RWPE2 (cell line): Measurements from ENCODE around the gene RTKN.

Experiments used
- ATAC-seq: fragments of 200-7000 bp; cut with Tn5 transposase; 3 replicates; pipeline ENCODE4 v1.9.1; 2021; ENCODE audit warnings: low read depth
- DNase-seq: peaks from one replicate; pipeline ENCODE4 v3.0.0-alpha.2; 2020; ENCODE audit warnings: low spot score
- H3K27ac ChIP-seq: fragments of 450-650 bp; 2 replicates; pipeline ENCODE4 v1.5.1; 2017; ENCODE audit warnings: mild to moderate bottlenecking; ENCODE audit not compliant: poor library complexity, severe bottlenecking
- H3K27me3 ChIP-seq: fragments of 250-450 bp; sonication (Bioruptor Pico); 2 replicates; pipeline ENCODE4 v1.5.1; 2021; ENCODE audit warnings: mild to moderate bottlenecking, moderate library complexity; ENCODE audit not compliant: insufficient read depth, poor library complexity, severe bottlenecking
- H3K36me3 ChIP-seq: fragments of 250-450 bp; sonication (Bioruptor Pico); 2 replicates; pipeline ENCODE4 v1.5.1; 2020; ENCODE audit warnings: low read depth, mild to moderate bottlenecking, moderate library complexity
- H3K4me1 ChIP-seq: fragments of 250-450 bp; sonication (Bioruptor Pico); 2 replicates; pipeline ENCODE4 v1.5.1; 2021; ENCODE audit warnings: mild to moderate bottlenecking, moderate library complexity; ENCODE audit not compliant: insufficient read depth, poor library complexity, severe bottlenecking
- H3K4me3 ChIP-seq: fragments of 250-450 bp; sonication (Bioruptor Pico); 2 replicates; pipeline ENCODE4 v1.5.1; 2021; ENCODE audit warnings: mild to moderate bottlenecking, moderate library complexity; ENCODE audit not compliant: severe bottlenecking
- H3K9me3 ChIP-seq: fragments of 250-450 bp; sonication (Bioruptor Pico); 2 replicates; pipeline ENCODE4 v1.5.1; 2021; ENCODE audit warnings: mild to moderate bottlenecking, moderate library complexity; ENCODE audit not compliant: severe bottlenecking
- TF ChIP-seq, protein P1 (sequence below): fragments of 450-650 bp; IDR thresholded peaks from one replicate; pipeline ENCODE4 v1.5.1; 2017; ENCODE audit warnings: mild to moderate bottlenecking, moderate library complexity; ENCODE audit not compliant: poor library complexity, severe bottlenecking

RTKN gene

DNA sequence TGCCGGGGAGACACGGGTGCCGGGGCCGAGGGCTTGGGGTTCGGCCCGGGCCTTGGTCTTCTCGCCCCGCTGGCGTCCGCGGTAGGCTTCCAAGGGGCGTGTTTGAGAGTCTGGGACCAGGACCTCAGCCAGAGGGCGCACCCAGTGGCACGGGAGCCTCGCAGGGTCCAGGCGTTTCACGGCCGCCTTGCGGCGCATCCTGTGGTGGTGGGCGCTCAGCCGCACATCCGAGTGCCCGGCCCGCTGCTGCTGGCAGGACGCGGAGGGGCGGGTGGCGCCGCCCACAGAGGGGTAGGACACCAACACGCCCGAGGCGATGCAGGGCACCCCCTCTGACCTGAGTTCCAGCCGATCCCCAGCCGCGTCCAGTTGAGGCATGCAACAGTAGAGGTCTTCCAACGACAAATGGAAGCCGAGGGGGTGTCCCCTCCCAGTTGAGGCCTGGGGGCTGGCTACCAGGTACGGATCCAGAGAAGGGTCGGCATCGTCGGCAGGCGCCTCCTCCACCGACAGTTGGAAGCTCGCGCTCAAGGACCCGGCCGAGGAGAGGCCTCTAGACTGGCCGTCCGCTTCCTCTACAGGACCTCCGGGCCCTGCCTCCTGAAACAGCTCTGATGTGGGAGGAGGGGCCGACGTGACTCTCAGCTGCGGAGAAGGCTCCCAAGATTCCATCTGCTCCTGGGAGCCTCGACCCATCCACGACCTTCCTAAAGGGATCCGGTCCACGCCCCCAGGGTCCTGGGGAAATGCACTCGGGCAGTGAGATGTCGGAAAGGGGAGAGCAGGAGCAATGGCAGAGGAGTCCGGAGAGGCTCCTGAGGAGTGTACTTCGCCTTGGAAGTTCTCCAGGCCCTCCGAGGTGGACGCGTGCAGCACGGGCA is 26.6 kb downstream of the RTKN start:
- Histone ChIP-seq H3K4me1 (no peaks in the 10 kb centered on the region), H3K9me3 (no peaks in the 10 kb centered on the region), H3K36me3 (no peaks in the 10 kb centered on the region), H3K4me3 (no peak overlapping the region), H3K27ac (no peak overlapping the region), H3K27me3 (no peaks in the 10 kb centered on the region)
- ATAC-seq (peak; percentile 24; the same call in 1 of the 3 replicates), DNase-seq (no peak)
- TF ChIP-seq, protein P1, sequence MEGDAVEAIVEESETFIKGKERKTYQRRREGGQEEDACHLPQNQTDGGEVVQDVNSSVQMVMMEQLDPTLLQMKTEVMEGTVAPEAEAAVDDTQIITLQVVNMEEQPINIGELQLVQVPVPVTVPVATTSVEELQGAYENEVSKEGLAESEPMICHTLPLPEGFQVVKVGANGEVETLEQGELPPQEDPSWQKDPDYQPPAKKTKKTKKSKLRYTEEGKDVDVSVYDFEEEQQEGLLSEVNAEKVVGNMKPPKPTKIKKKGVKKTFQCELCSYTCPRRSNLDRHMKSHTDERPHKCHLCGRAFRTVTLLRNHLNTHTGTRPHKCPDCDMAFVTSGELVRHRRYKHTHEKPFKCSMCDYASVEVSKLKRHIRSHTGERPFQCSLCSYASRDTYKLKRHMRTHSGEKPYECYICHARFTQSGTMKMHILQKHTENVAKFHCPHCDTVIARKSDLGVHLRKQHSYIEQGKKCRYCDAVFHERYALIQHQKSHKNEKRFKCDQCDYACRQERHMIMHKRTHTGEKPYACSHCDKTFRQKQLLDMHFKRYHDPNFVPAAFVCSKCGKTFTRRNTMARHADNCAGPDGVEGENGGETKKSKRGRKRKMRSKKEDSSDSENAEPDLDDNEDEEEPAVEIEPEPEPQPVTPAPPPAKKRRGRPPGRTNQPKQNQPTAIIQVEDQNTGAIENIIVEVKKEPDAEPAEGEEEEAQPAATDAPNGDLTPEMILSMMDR, result no peak

DNA sequence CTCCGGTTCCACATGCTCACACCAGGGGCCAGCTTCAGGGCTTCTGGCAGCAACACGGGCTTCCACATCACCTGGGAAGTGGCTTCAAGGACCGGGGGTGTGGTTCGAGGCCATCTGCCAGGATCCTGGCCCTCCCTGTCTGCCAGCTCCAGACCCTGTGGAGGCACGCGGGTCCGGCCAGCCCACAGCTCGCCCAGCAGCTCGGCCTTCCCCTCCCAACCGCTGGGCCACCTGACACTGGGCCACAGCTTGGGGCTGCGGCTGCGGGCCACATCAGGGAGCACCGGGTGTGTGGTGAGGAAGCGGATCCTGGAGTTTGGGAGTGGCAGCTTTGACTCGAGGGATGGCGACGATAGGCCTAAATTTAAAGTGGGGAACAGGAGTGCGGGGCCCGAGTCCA is 27.3 kb downstream of the RTKN start:
- Histone ChIP-seq H3K4me1 (no peaks in the 10 kb centered on the region), H3K4me3 (no peak overlapping the region), H3K36me3 (no peaks in the 10 kb centered on the region)

DNA sequence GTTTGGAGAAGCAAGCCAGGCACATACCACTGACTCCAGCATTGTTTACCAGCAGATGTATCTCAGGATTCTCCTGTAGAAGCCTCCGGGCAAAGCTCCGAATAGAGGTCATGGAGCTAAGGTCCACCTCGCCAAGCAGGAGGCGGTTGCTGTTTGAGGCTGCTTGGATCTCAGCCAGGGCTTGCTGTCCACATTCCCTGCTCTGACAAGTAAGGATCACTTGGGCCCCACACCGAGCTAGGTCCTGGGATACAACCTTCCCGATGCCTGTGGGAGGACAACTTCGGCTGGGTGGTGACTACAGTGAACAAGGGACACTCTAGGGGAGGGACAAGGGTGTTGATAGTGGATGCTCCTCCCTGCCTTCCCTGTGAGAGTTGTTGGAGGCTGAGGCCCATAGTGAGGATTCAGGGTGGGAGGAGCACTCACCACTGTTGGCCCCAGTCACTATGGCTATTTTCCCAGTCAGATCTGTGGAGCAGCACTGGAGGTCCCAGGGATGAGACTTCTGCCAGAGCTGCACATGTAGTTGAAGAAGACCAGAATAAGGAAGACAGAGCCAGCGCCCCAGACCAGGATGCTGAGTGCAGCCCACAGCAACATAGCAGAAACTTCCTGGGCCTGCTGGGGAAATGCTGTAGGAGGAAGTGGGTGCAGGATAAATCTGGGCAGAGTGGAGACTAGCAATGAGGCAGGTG is 28.6 kb downstream of the RTKN start:
- Histone ChIP-seq H3K9me3 (no peaks in the 10 kb centered on the region), H3K4me3 (no peak overlapping the region), H3K27me3 (no peaks in the 10 kb centered on the region), H3K4me1 (no peaks in the 10 kb centered on the region), H3K36me3 (no peaks in the 10 kb centered on the region), H3K27ac (no peak overlapping the region)
- TF ChIP-seq, protein P1, result no peak
- no peak for DNase-seq
- ATAC-seq, result no peak; the same call in 2 of the 3 replicates

More for the DNA sequence above, 27.3 kb downstream of the RTKN start:
- Histone ChIP-seq H3K9me3 (no peaks in the 10 kb centered on the region), H3K27ac (no peak overlapping the region), H3K27me3 (no peaks in the 10 kb centered on the region)
- DNase-seq (no peak), ATAC-seq (no peak)
- TF ChIP-seq, protein P1, result no peak

DNA sequence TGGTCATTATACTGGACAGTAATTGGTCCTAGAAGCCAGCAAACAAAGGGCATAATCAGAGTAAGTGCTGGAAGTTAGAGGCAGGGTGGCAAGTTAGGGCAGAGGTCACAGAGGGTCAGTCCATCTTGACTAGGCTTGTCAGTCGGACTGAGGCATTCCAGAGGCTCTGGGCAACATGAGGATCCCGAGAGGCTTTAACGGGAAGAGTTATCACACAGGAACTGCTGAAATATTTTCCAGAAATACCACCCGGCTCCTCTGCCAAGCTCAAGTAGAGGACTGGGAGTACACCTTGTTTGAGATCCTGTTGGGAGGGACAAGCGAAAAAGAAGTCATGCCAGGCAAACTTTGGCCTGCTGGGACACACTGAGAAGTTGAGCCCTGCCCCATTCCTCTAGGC is 34.1 kb downstream of the RTKN start:
- no peak for DNase-seq
- H3K4me1 ChIP-seq, result peaks cover 10% of the 10 kb centered on the region
- no peak for ATAC-seq
- H3K27me3 ChIP-seq, result no peaks in the 10 kb centered on the region
- peaks cover 2% of the 10 kb centered on the region for H3K9me3 ChIP-seq
- no peak overlapping the region for H3K4me3 ChIP-seq
- TF ChIP-seq, protein P1, result no peak
- no peak overlapping the region for H3K27ac ChIP-seq
- H3K36me3 ChIP-seq, result no peaks in the 10 kb centered on the region
